RPMI8226 (cell line): ENCODE data around the gene CD40.
A peak's percentile ranks its signal among the peaks of the same experiment; 100 is the strongest.

Experiments used
- DNase-seq: peaks from one replicate; pipeline ENCODE4 v3.0.0-alpha.2; 2015

The CD40 gene

GRCh38 chr20:46123482-46124245, 5.5 kb downstream of the CD40 start:
- no peak for DNase-seq

- no peak for DNase-seq
Measured at GRCh38 chr20:46126440-46127056, 8.4 kb downstream of the CD40 start.

GRCh38 chr20:46127396-46128010, 9.4 kb downstream of the CD40 start:
- no peak for DNase-seq

GRCh38 chr20:46128310-46129151, 10.4 kb downstream of the CD40 start:
- no peak for DNase-seq

GRCh38 chr20:46129955-46130481, 11.9 kb downstream of the CD40 start:
- DNase-seq, result no peak

GRCh38 chr20:46130534-46130933, 12.4 kb downstream of the CD40 start:
- DNase-seq, result peak; percentile 72

- no peak for DNase-seq
Measured at GRCh38 chr20:46131396-46131795, 13.3 kb downstream of the CD40 start.

GRCh38 chr20:46132705-46133120, 14.6 kb downstream of the CD40 start:
- peak; percentile 78 for DNase-seq

GRCh38 chr20:46133886-46134654, 16.0 kb downstream of the CD40 start:
- DNase-seq, result no peak

- no peak for DNase-seq
Measured at GRCh38 chr20:46134716-46135115, 16.6 kb downstream of the CD40 start.

GRCh38 chr20:46135856-46136633, 17.9 kb downstream of the CD40 start:
- no peak for DNase-seq

GRCh38 chr20:46137816-46138215, 19.7 kb downstream of the CD40 start:
- no peak for DNase-seq

GRCh38 chr20:46139266-46139889, 21.3 kb downstream of the CD40 start:
- no peak for DNase-seq

- no peak for DNase-seq
Measured at GRCh38 chr20:46139908-46140482, 21.9 kb downstream of the CD40 start.

- DNase-seq, result no peak
Measured at GRCh38 chr20:46142124-46142523, 24.0 kb downstream of the CD40 start.

- DNase-seq, result no peak
Measured at GRCh38 chr20:46144432-46145025, 26.4 kb downstream of the CD40 start.

- DNase-seq, result no peak
Measured at GRCh38 chr20:46145713-46146112, 27.6 kb downstream of the CD40 start.

GRCh38 chr20:46148313-46149208, 30.4 kb downstream of the CD40 start:
- no peak for DNase-seq

GRCh38 chr20:46150943-46151342, 32.8 kb downstream of the CD40 start:
- no peak for DNase-seq
